Measurements from ENCODE around the gene LRCH1.

- TF ChIP-seq EZH2 (IDR thresholded peaks at IDR 0.05; ENCODE audit: insufficient read depth, poor library complexity, severe bottlenecking) = no peak
- no peak for TF ChIP-seq EZH2phosphoT487 (IDR thresholded peaks at IDR 0.05; ENCODE audit: insufficient read depth, low read depth)
These were observed 22.9 kb downstream of the LRCH1 start for GRCh38 chr13:46575818-46576221.
